Aorta (tissue), 5 donors: ENCODE measurements around the gene ANP32B. TPM values are rescaled to one million over a fixed set of nuclear protein-coding genes. Genes with fewer than 3 reads are reported as not detected.

ENCODE experiments used
- ATAC-seq: fragments of 200-7000 bp; cut with Tn5 transposase; one replicate; pipeline ENCODE4 v1.9.1; 2022; ENCODE audit warnings: moderate library complexity; ENCODE audit not compliant: low FRiP score
- DNase-seq, 2 donors: peaks; one replicate each; pipeline ENCODE4 v3.0.0-alpha.2; 2020
- H3K27ac ChIP-seq, 2 donors: one replicate each; pipeline ENCODE4 v1.5.1; 2013; ENCODE audit warnings: low read length in 2 of 2, mild to moderate bottlenecking in 2 of 2, moderate library complexity in 2 of 2, control low read depth in 1 of 2, inconsistent platforms in 1 of 2, low read depth in 1 of 2
- H3K27me3 ChIP-seq, 2 donors: one replicate each; pipeline ENCODE4 v1.6.1; 2013; ENCODE audit warnings: control low read depth in 1 of 2, low read length in 1 of 2, mild to moderate bottlenecking in 1 of 2, moderate library complexity in 1 of 2; ENCODE audit not compliant: insufficient read depth in 2 of 2, control insufficient read depth in 1 of 2
- H3K36me3 ChIP-seq, 2 donors: one replicate each; pipeline ENCODE4 v1.6.1; 2013; ENCODE audit warnings: control low read depth in 1 of 2, low read length in 1 of 2, mild to moderate bottlenecking in 1 of 2; ENCODE audit not compliant: insufficient read depth in 2 of 2, control insufficient read depth in 1 of 2
- H3K4me1 ChIP-seq, 2 donors: one replicate each; pipeline ENCODE4 v1.6.1; 2013; ENCODE audit warnings: low read length in 2 of 2, control low read depth in 1 of 2, mild to moderate bottlenecking in 1 of 2, moderate library complexity in 1 of 2; ENCODE audit not compliant: insufficient read depth in 2 of 2, control insufficient read depth in 1 of 2
- H3K4me3 ChIP-seq, 2 donors: one replicate each; pipeline ENCODE4 v1.5.1; 2013; ENCODE audit warnings: low read length in 2 of 2, control low read depth in 1 of 2, mild to moderate bottlenecking in 1 of 2
- H3K9me3 ChIP-seq: one replicate; pipeline ENCODE4 v1.6.1; 2013; ENCODE audit warnings: mild to moderate bottlenecking, low read length; ENCODE audit not compliant: control insufficient read depth
- WGBS, 2 donors: extraction: QIAGEN DNeasy Blood & Tissue Kit; methylation state at CpG; one replicate each; pipeline ENCODE4 v1.1.7; 2013; 5-methylcytosine and 5-hydroxymethylcytosine counted together
- intact Hi-C, 2 donors: fragments of 100-400 bp; cut with DNase I; formaldehyde crosslinking; loops; one replicate each; pipeline versions ENCODE4 v1.14.2 to v1.15.0; 2022
- polyA plus RNA-seq, 2 donors: library from polyadenylated mRNA; stranded (reverse); fragments of 200-250 nt; gene quantifications; one replicate each; pipeline ENCODE4 v1.2.3, GENCODE V29; 2013
- total RNA-seq, 2 donors: library from RNA; stranded (reverse); fragmentation: NEBNext Ultra II Directional; extraction: Animal tissue kit (Norgen Biotek cat#: 25700); gene quantifications; one replicate each; pipeline ENCODE4 v1.2.1, GENCODE V29; 2021
- donor health status: healthy with polysubstance abuse.
- donor health status: Bipolar disorder and iron deficiency.
- donor health status: DM: no; HTN: no; CAD: no.
- donor health status: DM: no; HTN: no; CAD: no.
- donor health status: DM: yes; HTN: yes; CAD: no.

The ANP32B gene
- total and polyA plus RNA-seq, 4 donors = 98.6 to 350 (median 121) TPM

DNA sequence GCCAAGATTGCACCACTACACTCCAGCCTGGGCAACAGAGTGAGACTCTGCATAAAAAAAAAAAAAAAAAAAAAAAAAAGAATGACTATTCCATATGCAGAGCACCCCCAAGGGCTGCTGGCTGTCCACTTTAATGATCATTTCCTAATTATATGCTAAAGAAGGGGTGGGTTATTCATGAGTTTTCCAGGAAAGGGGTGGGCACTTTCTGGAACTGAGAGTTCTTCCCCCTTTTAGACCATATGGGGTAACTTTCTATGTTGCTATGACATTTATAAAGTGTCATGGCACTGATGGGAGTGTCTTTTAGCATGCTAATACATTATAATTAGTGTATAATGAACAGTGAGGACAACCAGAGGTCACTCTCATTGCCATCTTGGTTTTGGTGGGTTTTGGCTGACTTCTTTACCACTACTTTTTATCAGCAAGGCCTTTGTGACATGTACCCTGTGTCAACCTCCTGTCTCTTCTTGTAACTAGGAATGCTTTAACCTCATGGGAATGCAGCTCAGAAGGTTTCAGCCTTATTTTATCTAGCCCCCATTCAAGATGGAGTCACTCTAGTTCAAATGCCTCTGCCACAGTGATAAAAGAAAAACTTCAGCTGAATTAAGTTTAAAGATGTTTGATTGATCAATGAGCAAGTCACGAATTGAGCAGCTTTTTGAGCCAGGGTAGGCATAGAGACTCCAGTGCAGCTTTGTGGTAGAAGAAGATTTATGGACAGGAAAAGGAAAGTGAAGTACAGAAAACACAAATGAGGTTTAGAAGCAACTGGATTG lies 66.3 kb downstream of the ANP32B start:
- ATAC-seq (no peak), DNase-seq (no peak)
- no peak overlapping the region for H3K4me3 ChIP-seq
- H3K27ac ChIP-seq = no peak overlapping the region
- H3K27me3 ChIP-seq = no peaks in the 10 kb centered on the region
- WGBS, 2 donors = 60 to 61% methylated on average over 1 of the region's 1 CpG
- H3K9me3 ChIP-seq = no peaks in the 10 kb centered on the region
- no peaks in the 10 kb centered on the region for H3K36me3 ChIP-seq
- no peaks in the 10 kb centered on the region for H3K4me1 ChIP-seq
- intact Hi-C loops = no loop called here

DNA sequence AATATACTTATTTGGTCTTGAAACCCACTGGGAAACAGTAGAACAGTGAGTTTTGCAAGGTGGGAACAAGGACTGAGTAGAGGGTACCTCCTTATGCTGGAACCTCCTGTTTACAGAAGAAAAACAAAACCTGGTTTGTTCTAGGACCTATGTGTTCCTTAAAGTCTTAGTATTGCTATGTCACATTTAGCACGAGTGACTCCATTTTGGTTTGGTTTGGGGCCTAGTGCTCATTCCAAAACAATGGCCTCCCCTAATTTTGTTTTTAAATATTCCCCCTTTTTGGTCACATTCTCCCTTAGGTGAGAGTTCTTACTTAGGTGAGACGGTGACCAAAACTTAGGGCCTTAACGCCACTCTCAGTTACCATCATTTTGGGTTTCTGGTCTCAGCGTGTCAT lies 67.2 kb downstream of the ANP32B start:
- ATAC-seq = no peak
- H3K4me3 ChIP-seq = no peak overlapping the region
- no peaks in the 10 kb centered on the region for H3K36me3 ChIP-seq
- DNase-seq = no peak
- no peak overlapping the region for H3K27ac ChIP-seq
- H3K4me1 ChIP-seq = no peaks in the 10 kb centered on the region
- 93 to 95% methylated on average over 4 of the region's 4 CpGs for WGBS, 2 donors
- H3K27me3 ChIP-seq = no peaks in the 10 kb centered on the region
- intact Hi-C loops = no loop called here
- H3K9me3 ChIP-seq = no peaks in the 10 kb centered on the region

DNA sequence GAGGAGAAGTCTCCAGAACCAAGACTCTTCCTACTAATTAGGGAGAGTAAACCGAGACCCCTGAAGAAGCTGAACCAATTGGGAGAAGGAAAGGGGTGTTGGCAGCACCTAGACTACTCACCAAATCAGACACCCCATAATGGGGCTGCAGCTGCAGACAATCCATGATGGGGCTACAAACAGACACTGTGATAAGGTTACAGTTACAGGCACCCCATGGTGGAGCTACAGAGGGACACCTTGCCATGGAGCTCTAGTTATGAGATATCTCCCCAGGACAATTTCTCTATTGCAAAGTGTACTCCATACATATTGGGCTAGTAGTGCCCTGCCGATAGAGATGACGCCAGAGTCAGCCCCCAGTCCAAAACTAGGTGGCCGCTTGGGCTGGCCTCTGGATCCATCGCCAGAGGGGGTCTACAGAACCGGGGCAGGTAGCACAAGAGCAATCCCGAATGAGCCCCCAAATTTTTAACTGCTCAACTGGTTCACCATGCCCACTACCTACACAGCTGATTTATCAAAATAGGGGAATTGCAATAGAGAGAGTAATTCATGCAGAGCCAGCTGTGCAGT lies 71.3 kb downstream of the ANP32B start:
- intact Hi-C loops = no loop called here
- DNase-seq = no peak
- H3K9me3 ChIP-seq = no peaks in the 10 kb centered on the region
- H3K27ac ChIP-seq = no peak overlapping the region
- ATAC-seq = no peak
- no peaks in the 10 kb centered on the region for H3K27me3 ChIP-seq
- H3K4me1 ChIP-seq = no peaks in the 10 kb centered on the region
- H3K36me3 ChIP-seq = no peaks in the 10 kb centered on the region
- H3K4me3 ChIP-seq = no peak overlapping the region
- WGBS, 2 donors = 95 to 98% methylated on average over 7 of the region's 7 CpGs

DNA sequence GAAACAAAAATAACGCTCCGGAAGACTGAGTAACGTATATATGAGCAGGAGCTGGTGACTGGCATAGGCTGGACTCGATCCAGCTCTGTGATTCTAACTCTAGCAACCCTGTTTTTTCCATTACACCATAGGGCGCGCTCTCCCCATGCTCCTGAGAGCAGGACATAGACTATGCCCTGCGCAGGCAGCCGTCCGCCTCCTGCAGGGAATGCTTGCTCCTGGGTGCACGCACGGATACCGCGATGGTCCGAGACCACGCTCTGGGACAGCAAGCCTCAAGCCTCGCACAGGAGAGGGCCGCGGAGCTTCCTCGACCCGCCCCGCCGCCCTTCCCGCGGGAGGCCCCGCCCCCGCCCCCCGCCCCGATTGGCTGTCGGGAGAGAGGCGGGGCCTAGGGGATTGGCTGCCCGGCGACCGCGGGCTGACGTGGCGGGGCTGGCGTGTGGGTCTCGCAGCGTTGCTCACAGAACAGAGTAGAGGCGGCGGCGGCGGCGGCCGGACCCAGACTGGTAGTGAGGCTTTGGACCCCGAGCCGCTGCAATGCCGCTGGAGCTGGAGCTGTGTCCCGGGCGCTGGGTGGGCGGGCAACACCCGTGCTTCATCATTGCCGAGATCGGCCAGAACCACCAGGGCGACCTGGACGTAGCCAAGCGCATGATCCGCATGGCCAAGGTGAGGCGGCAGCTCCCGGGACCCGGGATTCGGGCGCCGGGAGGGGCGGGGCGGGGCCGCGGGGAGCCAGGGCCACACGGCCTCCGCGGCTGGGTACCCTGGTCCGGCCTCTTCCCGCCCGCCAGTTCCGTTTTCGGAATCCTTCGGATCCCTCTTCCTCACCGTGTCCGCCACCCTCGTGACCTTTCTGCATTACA lies 73.4 kb downstream of the ANP32B start, which contains the start of gene NANS:
TSS of gene NANS (plus strand) at position 464 of the 869 bp plus-strand sequence. CDS start at position 541, 77 bp downstream.
- H3K9me3 ChIP-seq = no peaks in the 10 kb centered on the region
- no peaks in the 10 kb centered on the region for H3K27me3 ChIP-seq
- ATAC-seq = peak; percentile 98
- H3K4me1 ChIP-seq = no peaks in the 10 kb centered on the region
- peak within 1 kb of the TSS; percentile 89 to 94 for H3K27ac ChIP-seq
- peak; percentile 96 to 98 for DNase-seq
- 0 to 1% methylated on average over 65 to 80 of the region's 80 CpGs for WGBS, 2 donors
- intact Hi-C loops = loop anchor here in 1 of 2 donors (2.0 to 5.0 kb wide), 3 partner anchors 22 to 72 kb away; no protein-coding TSS in a partner anchor
- H3K36me3 ChIP-seq = peaks cover 0 to 4% of the 10 kb centered on the region in 2 donors
- H3K4me3 ChIP-seq = peak within 1 kb of the TSS; percentile 56 to 71

DNA sequence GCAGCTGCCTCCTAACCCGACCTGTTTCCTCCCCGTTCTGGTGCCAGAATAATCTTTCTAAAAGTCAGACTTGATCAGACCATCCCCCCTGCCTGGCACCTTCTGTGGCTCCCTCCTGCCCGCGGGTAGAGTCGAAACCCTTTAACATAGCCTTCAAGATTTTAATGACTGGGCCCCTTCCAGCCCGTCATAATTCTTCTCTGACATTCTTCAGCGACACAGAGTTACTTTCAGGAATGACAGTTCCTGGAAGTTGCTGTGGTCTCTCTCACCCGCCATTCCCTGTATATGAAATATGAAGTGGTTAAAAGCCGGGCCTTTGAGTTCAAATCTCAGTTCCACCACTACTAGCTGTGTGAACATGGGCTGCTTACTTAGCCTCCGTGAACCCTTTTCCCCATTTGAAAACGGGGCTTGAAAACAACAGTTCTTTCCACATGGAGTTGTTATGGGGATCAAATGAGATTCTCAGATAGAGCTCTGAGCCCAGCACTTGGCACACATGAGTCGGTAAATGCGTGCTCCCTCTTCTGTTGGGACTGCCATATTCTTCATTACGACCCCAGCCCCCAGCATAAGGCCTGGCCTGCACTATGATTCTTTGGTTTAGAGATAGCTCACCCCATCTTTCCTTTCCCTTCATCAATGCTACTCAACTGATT lies 74.1 kb downstream of the ANP32B start:
- ATAC-seq (peak; percentile 2), DNase-seq (no peak)
- Histone ChIP-seq H3K27me3 (no peaks in the 10 kb centered on the region), H3K27ac (peak overlapping the region; percentile 89 to 94), H3K36me3 (peaks cover 0 to 7% of the 10 kb centered on the region in 2 donors), H3K4me3 (peak overlapping the region; percentile 56 to 71), H3K9me3 (no peaks in the 10 kb centered on the region), H3K4me1 (no peaks in the 10 kb centered on the region)
- WGBS, 2 donors = 2% methylated on average over 14 of the region's 14 CpGs
- intact Hi-C loops = loop anchor here in 1 of 2 donors (2.0 to 5.0 kb wide), 3 partner anchors 22 to 72 kb away; no protein-coding TSS in a partner anchor

DNA sequence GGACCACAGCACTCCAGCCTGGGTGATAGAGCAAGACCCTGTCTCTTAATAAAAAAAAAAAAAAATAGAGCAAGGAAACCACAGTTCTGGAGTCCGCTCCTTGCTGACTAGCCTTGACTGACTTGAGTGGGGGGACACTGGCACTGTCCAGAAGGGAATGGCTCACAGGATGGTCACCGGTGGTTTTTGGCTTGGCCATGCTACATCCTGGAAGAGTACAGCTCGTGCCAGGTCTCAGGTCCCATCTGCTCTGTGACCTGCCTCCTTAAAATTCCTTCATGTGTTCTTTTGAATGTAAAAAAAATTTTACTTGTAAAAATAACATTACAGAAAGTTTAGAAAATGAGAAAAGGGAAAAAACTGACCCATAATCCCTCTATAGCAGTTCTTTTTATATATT lies 79.0 kb downstream of the ANP32B start:
- Histone ChIP-seq H3K27me3 (no peaks in the 10 kb centered on the region), H3K4me3 (no peak overlapping the region), H3K9me3 (no peaks in the 10 kb centered on the region), H3K4me1 (no peaks in the 10 kb centered on the region), H3K27ac (no peak overlapping the region), H3K36me3 (peaks cover 5 to 11% of the 10 kb centered on the region in 2 donors)
- intact Hi-C loops = no loop called here
- WGBS, 2 donors = 74 to 81% methylated on average over 3 of the region's 3 CpGs
- ATAC-seq (no peak), DNase-seq (no peak)

DNA sequence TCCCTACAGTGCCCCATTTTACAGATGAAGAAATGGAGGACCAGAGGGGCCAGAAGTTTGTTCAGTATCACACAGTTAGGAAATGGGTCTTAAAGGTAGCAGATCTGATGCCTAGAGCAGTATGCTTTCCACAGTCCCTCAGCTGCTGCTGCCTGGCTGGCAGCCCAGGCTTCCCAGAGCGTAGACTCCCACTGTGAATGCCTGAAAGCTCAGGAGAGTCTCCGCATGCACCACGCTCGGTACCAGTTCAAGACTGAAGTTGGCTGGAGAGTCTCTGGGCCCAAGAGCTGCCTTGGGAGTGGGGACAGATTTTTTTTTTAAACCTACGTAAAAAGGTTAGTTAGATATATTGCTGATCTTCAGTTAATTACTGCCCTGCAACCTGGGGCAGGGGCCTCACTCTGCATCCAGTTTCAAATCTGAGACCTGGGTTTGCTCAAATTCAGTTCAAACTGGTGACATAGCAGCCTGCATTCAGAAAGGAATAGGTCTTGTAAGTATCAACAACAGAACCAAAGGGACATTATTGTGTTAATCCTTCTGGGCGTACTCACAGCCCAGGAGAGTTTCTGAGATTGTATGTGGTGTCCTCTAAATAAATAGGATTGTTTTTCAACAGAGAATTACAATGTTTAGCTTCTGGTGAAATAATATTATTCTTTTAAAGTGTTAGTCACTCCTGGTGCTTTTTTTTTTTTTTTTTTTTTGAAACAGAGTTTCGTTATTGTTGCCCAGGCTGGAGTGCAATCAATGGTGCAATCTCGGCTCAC lies 81.7 kb downstream of the ANP32B start:
- intact Hi-C loops = no loop called here
- Histone ChIP-seq H3K4me3 (no peak overlapping the region), H3K27ac (no peak overlapping the region), H3K27me3 (no peaks in the 10 kb centered on the region), H3K4me1 (no peaks in the 10 kb centered on the region), H3K9me3 (no peaks in the 10 kb centered on the region), H3K36me3 (peaks cover 5 to 11% of the 10 kb centered on the region in 2 donors)
- DNase-seq = no peak
- no peak for ATAC-seq
- 67 to 70% methylated on average over 8 of the region's 8 CpGs for WGBS, 2 donors
